HG03457 (cell line): Measurements from ENCODE around the gene RASGEF1C.

Source experiments
- ATAC-seq: cut with Tn5 transposase; IDR thresholded peaks from one replicate; pipeline ENCODE4 v1.9.1; 2021; ENCODE audit warnings: moderate number of reproducible peaks; ENCODE audit not compliant: unreplicated experiment

Gene RASGEF1C

DNA sequence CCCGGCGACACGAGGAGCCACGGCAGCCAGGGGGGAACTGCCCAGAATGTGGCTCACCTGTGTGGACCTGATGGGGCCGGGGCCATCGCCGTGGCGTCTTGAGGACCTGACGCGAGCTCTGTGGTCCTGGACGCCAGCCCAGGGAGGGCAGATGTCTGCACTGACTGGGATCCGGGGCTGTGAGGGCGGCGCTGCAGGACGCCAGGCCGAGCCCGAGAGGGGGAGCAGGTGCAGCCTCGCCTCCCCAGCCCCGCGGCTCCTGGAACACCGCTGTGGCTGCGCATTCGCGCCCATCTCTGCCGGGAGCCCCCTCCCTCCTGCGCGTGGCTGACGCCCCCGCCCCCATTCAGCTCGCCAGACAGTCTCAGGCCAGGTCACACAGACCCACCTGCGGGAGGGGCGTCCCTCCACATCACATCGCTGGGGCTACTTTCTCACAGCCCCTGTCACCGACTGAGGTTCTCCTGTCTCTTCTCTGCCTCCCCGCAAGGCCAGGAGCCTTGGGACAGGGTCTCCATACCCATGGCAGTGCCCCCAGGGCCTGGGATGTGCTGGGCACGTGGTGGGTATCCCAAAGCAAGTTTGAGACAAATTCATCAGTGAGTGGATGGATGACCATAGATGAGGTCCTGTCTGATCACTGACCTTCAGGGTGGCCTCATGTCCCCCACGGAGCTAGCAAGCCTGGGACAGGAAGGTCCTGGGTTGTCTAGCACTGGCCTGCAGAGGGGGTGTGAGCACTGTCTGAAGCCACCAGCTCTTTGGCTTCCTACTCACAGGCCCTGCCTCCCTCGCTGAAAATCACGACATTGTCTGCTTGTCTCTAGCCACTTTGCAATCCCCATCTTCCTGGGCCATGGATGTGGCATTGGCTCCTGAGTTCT, 47.3 kb downstream of the RASGEF1C start:
- ATAC-seq = no peak

DNA sequence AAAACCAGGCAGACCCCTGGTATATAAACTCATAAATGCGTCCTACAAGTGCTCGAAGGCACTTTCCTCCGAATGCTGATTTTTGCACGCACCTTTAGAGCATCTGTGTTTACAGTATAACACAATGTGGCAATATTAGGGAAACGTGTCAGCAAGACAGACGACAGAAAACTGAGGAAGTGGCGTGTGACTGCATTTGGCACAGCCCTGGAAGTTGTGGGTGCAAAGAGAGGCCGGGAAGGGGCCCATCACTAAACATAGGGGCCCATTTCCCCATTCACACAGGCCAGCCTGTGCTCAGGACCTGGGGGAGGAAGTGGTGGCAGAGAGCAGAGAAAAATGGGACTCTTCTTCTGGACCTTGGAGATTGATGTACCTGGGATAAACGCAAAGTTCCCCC, 48.2 kb downstream of the RASGEF1C start:
- ATAC-seq = no peak

DNA sequence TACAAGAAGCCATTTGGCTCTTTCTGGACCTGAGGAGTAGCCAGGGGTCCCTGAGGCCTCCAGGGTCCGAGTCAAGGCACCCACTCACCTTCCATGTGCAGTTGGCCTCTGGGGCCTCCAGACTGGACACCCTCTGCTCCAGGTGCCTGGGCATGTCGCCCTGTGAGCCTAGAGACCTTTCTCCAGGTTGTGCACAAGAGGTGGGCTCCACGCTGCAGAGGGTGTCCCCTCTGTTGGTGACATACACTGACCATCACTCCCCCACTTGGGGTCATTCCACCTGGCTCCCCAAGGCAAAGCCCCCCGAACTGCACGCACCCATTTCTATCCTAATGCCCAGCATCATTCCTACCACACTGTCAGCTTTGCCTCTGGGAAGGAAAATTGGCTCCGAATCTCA, 48.8 kb downstream of the RASGEF1C start:
- no peak for ATAC-seq

DNA sequence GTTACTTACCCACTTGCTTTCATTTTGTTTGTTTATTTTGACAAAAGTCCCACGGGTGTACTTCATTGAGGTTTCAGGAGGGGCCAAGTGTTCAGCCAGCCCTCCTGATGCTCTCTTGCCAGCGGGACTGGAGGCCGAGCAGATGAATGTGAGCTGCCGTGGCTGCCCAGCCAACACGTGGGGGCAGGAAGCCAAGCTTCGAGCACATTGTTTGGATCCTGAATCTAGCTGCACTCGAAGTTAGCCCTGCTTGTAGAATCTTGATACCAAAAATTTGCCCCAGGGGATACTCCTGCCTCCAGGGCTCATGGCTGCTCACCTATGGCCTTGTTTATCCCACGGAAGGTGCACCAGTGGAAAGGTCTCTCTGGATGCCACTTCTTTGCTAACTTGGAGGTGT, 49.3 kb downstream of the RASGEF1C start:
- no peak for ATAC-seq

DNA sequence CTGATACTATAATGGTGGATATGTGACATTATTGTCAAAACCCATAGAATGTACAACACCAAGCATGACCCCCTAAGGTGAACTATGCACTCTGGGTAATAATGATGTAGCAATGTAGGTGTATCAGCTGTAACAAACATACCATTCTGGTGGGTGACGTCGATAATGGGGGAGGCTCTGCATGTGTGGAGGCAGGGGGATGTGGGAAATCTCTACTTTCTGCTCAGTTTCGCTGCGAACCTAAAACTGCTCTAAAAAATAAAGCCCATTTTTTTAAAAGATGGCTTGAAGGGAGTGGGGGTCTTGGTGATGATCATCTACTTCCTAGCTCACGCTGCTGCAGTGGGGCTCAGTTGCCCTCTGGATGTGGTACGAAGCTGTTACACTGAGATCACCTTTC, 51.1 kb downstream of the RASGEF1C start:
- ATAC-seq = no peak

DNA sequence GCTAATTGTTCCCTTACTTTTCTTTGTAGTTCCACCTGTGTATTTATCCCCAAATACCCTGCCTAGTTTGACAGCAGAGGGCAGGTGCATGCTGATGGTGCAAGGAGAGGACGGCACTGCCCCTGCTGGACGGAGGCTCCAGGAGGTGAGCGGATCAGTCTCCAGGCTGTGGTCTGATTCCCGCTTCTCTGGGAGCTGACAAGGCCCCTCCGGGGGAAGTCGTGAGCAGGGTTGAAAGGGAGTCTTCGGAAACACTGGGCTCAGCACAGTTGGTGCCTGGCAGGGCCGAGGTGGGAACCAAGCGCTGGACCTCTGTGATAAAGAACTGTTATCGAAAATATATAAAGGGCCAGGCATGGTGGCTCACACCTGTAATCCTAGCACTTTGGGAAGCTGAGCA, 52.9 kb downstream of the RASGEF1C start:
- no peak for ATAC-seq

DNA sequence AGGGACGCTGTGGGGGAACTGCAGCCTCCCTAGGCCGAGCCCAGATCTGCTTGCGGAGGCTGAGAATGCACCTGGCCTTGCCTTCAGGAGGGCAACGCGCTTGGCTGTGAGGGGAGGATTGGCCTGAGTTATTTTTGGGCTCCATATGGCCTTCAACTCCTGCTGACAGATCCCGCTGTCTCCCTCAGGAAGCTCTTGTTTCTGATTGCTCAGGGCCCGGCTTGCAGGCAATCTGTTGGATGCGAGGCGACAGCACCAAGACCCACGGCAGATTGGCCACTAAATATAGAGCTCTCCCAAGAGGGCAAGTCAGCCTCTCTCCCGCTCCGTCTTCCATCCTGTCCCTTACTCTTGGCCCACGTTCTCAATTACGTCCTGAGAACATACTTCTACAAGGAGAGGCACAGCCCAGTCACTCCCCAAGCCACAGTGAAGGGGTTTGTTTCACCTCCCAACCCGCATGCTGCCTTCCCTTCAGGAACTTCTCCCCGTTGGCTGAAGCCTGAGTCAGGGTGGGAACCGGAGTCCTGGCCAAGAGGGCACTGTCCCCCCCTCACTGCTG, 53.6 kb downstream of the RASGEF1C start:
- ATAC-seq = no peak

DNA sequence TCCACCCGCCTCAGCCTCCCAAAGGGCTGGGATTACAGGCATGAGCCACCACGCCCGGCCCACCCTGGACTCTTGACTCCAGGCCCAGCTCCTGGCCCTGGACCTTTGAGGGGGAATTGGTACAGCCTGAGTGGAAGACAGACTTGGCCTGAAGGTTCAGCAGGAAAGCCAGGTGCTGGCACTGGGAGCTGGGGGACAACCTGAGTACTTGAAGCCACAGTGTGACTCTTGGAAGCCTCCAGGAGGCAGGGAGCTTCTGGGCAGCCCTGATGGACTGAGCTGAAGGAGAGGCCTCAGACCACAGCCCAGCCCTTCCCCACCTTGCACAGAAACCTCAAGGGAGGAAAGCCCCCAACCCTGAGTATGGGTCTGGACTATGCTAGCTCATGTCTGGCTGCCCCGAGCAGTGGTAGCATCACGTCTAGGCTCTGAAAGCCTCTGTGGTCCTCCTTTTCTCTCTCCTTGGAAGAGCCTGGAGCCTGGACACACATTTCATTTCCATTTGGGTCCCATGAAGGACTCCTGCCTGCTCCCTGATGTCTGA, 54.1 kb downstream of the RASGEF1C start:
- no peak for ATAC-seq

DNA sequence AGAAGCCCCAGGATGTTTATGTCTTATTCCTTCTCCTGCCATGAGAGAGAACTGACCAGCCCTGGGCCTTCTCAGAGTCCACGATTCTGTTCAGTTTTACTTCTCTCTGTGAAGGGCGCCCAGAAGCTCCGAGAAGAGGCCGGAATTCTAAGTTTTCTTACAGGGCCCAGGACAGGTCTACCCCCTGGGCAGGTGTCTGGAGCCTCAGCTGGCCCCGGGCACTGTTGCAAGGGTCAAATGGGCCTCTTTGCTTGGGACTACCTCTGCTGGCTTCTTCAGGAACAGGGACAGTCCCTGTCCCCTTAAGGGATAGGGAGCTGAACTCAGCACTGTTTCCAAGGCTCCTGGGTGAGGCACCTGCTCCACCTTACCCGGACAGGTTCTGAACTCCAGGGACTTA, 55.0 kb downstream of the RASGEF1C start:
- no peak for ATAC-seq

DNA sequence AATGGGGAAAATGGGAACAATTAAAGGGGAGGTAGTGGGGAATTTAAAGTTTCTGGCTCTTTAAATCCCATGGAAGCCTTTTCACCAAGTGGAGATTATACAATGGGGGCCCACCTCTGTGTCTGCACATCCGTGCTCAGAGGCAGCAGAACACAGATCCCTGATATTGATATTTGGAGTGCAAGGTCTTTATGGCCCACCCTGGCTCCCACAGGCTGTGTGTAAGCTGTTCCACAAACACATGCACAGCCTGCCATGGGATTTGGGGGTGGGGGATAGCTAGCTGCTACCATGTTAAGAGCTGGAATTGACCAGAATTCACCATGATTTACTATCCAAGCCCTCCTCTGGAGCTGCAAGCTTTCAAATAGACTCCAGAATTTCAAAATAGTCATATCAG, 55.9 kb downstream of the RASGEF1C start:
- ATAC-seq = no peak

DNA sequence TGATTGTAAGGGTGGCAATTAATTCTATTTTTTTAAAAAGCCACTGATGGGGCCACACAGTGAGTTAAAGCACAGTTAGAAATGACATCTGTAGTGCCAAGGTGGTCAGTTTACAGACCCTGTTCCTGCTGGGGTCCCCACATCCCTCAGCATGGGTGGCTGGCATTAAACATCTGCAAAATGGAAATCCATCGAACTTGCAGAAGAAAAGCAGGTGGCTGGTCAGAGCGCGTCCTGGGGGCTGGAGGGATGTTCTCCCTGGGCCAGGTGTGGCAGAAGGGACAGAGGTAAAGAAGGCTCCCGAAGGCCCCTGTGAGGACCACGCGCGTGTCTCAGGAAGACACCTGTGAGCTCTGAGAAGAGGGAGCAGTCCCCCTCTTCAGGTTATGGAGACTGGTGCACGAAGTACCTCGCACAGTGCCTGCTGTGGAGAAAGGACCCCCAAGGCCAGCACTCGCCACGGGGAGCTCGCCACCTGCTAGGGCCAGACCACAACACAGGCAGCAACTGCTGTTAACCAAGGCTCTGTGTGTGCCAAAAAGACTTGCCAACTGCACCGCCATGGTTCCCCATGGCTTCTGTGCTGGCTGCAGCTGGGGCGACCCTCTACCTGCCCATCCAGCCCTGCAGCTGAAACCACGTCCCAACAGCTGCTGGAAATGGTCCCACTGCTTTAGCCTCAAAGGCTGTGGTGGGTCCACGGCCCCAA, 65.2 kb downstream of the RASGEF1C start:
- ATAC-seq = no peak

DNA sequence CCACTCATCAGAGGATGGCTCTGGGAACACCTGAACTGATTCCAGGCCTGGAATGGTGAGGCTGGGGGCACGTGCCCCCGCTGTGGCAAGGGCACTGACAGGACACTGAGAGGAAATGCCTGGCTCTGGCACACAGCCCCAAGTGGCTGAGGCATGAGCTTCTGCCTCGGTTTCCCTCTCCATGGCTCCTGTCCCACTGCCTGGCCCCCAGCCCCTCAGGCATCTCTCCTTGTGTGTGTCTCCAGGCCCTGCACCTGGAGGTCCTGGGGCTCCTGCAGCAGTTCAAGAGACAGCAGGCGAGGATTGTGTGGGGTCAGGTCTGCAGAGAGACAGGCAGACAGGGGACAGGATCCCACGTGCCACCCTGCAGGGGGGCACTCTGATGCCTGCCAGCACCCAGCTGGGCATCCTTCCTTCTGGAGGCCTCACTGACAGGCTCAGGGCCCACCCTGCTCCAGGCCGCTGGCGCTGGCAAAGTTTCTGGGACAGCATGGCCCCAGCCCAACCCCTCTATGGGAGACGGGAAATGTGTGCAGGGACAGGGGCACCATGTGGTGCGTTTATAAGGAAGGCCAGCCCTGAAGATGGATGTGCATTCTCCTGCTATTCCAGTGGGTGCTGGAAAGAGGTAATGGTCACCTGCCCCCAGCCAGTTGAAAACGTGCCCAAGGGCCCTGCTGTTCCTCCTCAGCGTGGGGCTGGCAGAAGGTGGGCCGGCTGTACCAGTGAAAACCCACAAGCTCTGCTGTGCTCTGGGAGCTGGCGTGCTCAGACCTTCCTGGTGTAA, 66.0 kb downstream of the RASGEF1C start:
- ATAC-seq = no peak

DNA sequence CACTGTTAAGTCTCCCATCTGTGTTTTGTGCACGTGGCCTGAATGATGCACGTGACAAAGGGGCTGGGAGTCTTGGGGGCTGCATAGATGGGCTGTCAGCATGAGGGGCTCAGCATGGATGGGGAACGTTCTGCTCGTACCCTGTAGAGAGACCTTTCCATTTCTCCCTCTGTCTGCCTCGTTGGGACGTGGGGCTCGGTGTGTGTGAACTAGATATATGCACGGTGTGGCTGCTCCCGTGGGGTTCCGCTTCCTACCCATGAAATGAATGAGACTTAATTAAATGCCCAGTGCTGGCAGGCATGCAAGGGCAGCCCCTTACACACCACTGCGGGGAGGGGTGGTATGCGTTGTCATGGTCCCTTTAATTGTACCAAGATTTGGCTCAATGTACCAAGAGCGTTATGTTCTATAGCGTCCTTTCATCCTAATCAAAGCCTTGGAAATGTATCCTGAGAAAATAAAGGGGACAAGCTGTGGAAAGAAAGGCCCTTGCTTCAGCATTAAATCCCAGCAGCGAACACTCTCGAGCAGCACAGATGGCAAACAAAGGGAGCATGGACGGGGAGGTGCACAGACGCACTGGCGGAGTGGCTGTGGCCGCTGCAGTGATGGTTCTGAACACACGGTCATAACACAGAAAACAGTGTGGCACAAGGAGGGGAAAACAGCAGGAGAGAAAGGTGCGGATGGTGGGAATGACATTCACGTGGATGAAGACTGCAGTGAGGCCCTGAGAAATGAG, 66.8 kb downstream of the RASGEF1C start:
- no peak for ATAC-seq

DNA sequence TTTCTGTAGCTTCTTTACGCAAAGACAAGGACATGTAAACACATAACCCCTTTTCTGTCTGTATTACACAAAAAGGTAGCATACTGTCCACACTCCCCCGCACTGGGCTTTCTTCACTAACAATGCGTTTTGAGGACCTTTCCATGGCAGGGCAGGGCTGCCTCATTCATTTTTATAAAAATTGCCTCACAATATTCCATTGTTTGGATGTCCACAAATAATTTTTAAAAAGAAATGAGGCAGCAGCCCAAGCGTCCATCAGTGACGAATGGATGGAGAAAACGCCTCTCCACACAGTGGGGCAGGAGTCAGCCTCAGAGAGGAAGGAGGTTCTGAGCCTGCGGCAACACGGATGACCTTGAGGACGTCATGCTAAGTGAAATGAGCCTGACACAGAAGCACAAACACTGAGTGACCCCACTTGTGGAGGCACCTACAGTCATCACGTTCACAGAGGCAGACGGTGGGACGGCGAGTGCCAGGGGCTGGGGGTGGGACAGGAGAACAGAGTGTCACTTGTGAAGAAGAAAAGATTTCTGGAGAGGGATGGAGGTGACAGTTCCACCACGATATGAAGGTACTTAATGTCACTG, 67.8 kb downstream of the RASGEF1C start:
- ATAC-seq = no peak

DNA sequence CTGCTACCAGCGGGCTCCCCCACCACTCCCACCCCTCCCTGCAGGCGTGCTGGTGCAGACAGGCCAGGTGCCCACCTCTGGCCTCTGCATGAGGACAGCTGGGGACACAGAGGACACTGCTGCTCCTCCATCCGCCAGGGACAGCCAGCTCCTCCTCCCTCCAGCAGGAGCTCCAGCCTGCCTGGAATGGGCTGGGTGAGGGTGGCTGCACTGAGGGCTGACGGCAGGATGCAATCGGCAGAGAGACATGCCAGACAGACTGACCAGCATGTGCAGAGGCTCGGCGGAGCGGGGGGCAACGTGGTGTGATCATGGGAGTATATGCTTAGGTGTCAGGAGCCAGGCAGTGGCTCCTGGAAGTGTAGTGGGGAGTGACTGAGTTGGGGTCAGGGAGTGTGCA, 68.4 kb downstream of the RASGEF1C start:
- no peak for ATAC-seq

DNA sequence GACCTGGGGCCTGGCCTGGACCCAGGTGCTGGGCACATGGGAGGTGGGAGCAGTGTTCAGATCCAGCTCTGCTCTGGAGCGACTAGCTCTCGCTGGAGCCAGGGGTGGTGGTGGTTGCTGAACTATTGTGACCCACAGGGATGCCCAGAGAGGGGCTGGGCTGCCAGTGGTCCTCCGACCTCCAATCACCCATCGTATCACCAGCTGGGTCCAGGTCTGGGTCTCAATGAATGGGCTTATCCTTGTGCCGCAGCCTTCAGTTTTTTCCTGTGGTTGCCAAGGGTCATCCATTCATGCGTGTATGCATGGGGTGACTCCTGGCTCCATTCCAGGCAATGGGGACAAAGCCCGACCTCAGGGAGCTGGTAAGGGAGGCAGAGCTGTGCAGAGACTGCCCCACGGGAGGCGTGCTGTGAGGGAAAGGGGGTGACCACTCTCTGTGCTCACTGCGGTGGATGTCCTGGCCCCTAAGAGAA, 68.9 kb downstream of the RASGEF1C start:
- ATAC-seq = no peak

DNA sequence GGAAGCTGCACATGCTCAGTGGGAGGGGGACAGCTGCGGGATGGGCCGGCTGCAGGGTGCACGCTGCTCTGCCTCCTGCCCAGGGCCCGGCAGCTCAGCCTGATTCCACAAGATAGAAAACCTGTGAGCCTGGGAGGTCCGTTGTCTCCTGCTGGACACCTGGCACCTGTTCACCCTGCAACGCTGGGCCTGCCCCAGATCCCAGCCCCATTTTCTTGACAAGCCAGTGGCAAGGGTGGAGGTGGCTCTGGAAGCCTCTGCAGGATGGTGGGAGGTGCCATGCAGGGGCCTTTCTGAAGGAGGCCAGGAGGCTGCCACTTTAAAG, 69.3 kb downstream of the RASGEF1C start:
- no peak for ATAC-seq

DNA sequence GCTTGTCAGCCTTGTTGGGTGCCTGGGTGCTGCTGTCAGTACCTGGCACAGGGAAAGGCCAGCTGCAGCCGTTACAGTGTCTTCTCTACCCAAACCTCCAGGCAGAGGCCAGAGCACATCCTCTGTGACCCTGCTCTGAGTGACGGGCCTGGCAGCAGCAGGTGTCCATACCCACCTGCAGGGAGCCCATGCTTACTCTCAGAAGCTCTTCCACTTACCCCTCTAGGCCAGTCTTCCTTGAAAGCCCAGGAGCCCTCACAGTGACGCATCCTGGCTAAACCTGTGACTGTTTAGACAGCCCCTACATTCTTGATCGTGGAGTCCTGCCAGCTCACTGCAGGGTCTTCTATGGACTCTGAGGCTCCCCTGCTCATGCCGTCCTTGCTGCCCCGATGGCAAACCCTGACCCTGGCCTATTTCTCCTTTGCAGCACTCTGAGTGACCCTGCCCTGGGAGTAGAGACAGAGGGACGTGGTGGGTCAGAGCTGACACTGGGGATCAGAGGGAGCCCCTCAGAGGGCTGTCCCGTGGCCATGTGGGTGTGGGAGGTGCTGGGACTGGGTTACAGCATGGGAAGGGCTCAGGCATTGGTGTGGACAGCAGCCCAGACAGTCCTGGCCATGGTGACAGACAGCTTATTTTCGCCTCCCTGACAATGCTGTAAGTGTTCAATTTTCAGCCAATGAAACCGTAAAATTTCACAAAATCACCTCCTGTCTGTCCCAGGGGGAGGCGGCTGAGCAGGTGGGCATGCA, 69.9 kb downstream of the RASGEF1C start:
- ATAC-seq = no peak
